ENCODE data around the gene BARX2. TPM values are rescaled to one million over a fixed set of nuclear protein-coding genes. Genes with fewer than 3 reads are reported as not detected.

Gene BARX2
- total and polyA plus RNA-seq, 2 donors (not counting 1 experiment from before 2014, with no cell fraction given): not detected

GRCh38 chr11:129346916-129347315 lies 28.7 kb upstream of the BARX2 start:
- H3K27me3 ChIP-seq (replicated peaks in 1 of 4; ENCODE audit: control extremely low read depth in 1 of 4, control insufficient read depth in 3 of 4, insufficient read depth in 4 of 4, low read length in 3 of 4): peaks cover 0 to 3% (median 0%) of the 10 kb centered on the region in 4 experiments
- no CpG with 5 or more reads among the region's 2 CpGs for WGBS (ENCODE audit: insufficient coverage)
- intact Hi-C loops (cut with micrococcal nuclease): no loop called here

GRCh38 chr11:129348813-129349212 lies 26.8 kb upstream of the BARX2 start:
- ChIA-PET POLR2A (no interaction called here), CTCF (no interaction called here)
- intact Hi-C loops (cut with micrococcal nuclease): no loop called here

More at GRCh38 chr11:129346916-129347315, 28.7 kb upstream of the BARX2 start:
- CTCF ChIA-PET: no interaction called here
- no peak for TF ChIP-seq EZH2 (IDR thresholded peaks at IDR 0.05; ENCODE audit: borderline replicate concordance, insufficient read depth, low read depth, low read length, poor library complexity, severe bottlenecking)
- TF ChIP-seq CTCF (IDR thresholded peaks at IDR 0.05): no peak
- no peak for ATAC-seq (ENCODE audit: low read depth)
- Mint-ChIP-seq H3K27ac (no peak overlapping the region), H3K4me3 (no peak overlapping the region), H3K9me3 (ENCODE audit: insufficient read depth) (no peaks in the 10 kb centered on the region), H3K4me1 (no peaks in the 10 kb centered on the region), H3K27me3 (peaks cover 3% of the 10 kb centered on the region)
- no peak overlapping the region for H3K4me2 ChIP-seq (replicated peaks; ENCODE audit: low read depth, low read length, poor library complexity, severe bottlenecking)
- H3K27ac ChIP-seq (ENCODE audit: low read length in 2 of 2): no peak overlapping the region
- H2AFZ ChIP-seq (ENCODE audit: insufficient read depth, low read depth, low read length, poor library complexity, severe bottlenecking): no peak overlapping the region
- H3K79me2 ChIP-seq (ENCODE audit: control insufficient read depth, insufficient read depth, low read length): no peaks in the 10 kb centered on the region
- DNase-seq: no peak
- no peaks in the 10 kb centered on the region for H3K36me3 ChIP-seq (replicated peaks in 1 of 2; ENCODE audit: control extremely low read depth in 1 of 2, control insufficient read depth in 1 of 2, extremely low read depth in 1 of 2, insufficient read depth in 2 of 2, low read length in 1 of 2)
- no peak overlapping the region for H3K9ac ChIP-seq (ENCODE audit: low read length)
- no peaks in the 10 kb centered on the region for H4K20me1 ChIP-seq (ENCODE audit: control insufficient read depth, insufficient read depth, low read length, poor library complexity, severe bottlenecking)
- POLR2A ChIA-PET: no interaction called here
- no peaks in the 10 kb centered on the region for H3K9me3 ChIP-seq (ENCODE audit: control extremely low read depth in 1 of 3, control insufficient read depth in 2 of 3, insufficient read depth in 1 of 3, low read length in 2 of 3)
- no peaks in the 10 kb centered on the region for H3K4me1 ChIP-seq (ENCODE audit: control insufficient read depth in 2 of 2, insufficient read depth in 2 of 2, low read length in 2 of 2)
- H3K4me3 ChIP-seq (ENCODE audit: control extremely low read depth in 1 of 5, extremely low read depth in 1 of 5, insufficient read depth in 1 of 5, low read depth in 2 of 5, low read length in 4 of 5): no peak overlapping the region

More at GRCh38 chr11:129348813-129349212, 26.8 kb upstream of the BARX2 start:
- H3K79me2 ChIP-seq (ENCODE audit: control insufficient read depth, insufficient read depth, low read length): no peaks in the 10 kb centered on the region
- Mint-ChIP-seq H3K27ac (no peak overlapping the region), H3K27me3 (peaks cover 7% of the 10 kb centered on the region), H3K9me3 (ENCODE audit: insufficient read depth) (no peaks in the 10 kb centered on the region), H3K4me1 (no peaks in the 10 kb centered on the region), H3K4me3 (no peak overlapping the region)
- H3K4me1 ChIP-seq (ENCODE audit: control insufficient read depth in 2 of 2, insufficient read depth in 2 of 2, low read length in 2 of 2): no peaks in the 10 kb centered on the region
- no peak for ATAC-seq (ENCODE audit: low read depth)
- no peak overlapping the region for H3K4me3 ChIP-seq (ENCODE audit: control extremely low read depth in 1 of 5, extremely low read depth in 1 of 5, insufficient read depth in 1 of 5, low read depth in 2 of 5, low read length in 4 of 5)
- no peaks in the 10 kb centered on the region for H3K36me3 ChIP-seq (replicated peaks in 1 of 2; ENCODE audit: control extremely low read depth in 1 of 2, control insufficient read depth in 1 of 2, extremely low read depth in 1 of 2, insufficient read depth in 2 of 2, low read length in 1 of 2)
- H3K9me3 ChIP-seq (ENCODE audit: control extremely low read depth in 1 of 3, control insufficient read depth in 2 of 3, insufficient read depth in 1 of 3, low read length in 2 of 3): no peaks in the 10 kb centered on the region
- H3K4me2 ChIP-seq (replicated peaks; ENCODE audit: low read depth, low read length, poor library complexity, severe bottlenecking): no peak overlapping the region
- DNase-seq: no peak
- no peak for TF ChIP-seq CTCF (IDR thresholded peaks at IDR 0.05)
- H3K27me3 ChIP-seq (replicated peaks in 1 of 4; ENCODE audit: control extremely low read depth in 1 of 4, control insufficient read depth in 3 of 4, insufficient read depth in 4 of 4, low read length in 3 of 4): peaks cover 0 to 6% (median 0%) of the 10 kb centered on the region in 4 experiments
- no peak overlapping the region for H2AFZ ChIP-seq (ENCODE audit: insufficient read depth, low read depth, low read length, poor library complexity, severe bottlenecking)
- H3K27ac ChIP-seq (ENCODE audit: low read length in 2 of 2): no peak overlapping the region
- no peaks in the 10 kb centered on the region for H4K20me1 ChIP-seq (ENCODE audit: control insufficient read depth, insufficient read depth, low read length, poor library complexity, severe bottlenecking)
- H3K9ac ChIP-seq (ENCODE audit: low read length): no peak overlapping the region
